Measurements from ENCODE around the gene ALK. TPM values are rescaled to one million over a fixed set of nuclear protein-coding genes. Genes with fewer than 3 reads are reported as not detected.

ALK gene
- total RNA-seq, 1 donor from 2014 or later: under 0.01 TPM

- no peak overlapping the region for H3K4me3 ChIP-seq (ENCODE audit: low read depth, low read length)
- TF ChIP-seq CTCF (conservative IDR thresholded peaks at IDR 0.05; ENCODE audit: low read depth, low read length): no peak
- no peak for DNase-seq (ENCODE audit: low read depth)
Observed at GRCh38 chr2:29916571-29916970, 4.8 kb downstream of the ALK start.

- DNase-seq (ENCODE audit: low read depth): no peak
- no peak overlapping the region for H3K4me3 ChIP-seq (ENCODE audit: low read depth, low read length)
- TF ChIP-seq CTCF (conservative IDR thresholded peaks at IDR 0.05; ENCODE audit: low read depth, low read length): no peak
Observed at GRCh38 chr2:29910960-29911359, 10.4 kb downstream of the ALK start.

GRCh38 chr2:29910465-29910864, 10.9 kb downstream of the ALK start:
- TF ChIP-seq CTCF (conservative IDR thresholded peaks at IDR 0.05; ENCODE audit: low read depth, low read length): no peak
- no peak overlapping the region for H3K4me3 ChIP-seq (ENCODE audit: low read depth, low read length)
- no peak for DNase-seq (ENCODE audit: low read depth)

GRCh38 chr2:29902356-29902755, 19.0 kb downstream of the ALK start:
- no peak overlapping the region for H3K4me3 ChIP-seq (ENCODE audit: low read depth, low read length)
- DNase-seq (ENCODE audit: low read depth): no peak
- no peak for TF ChIP-seq CTCF (conservative IDR thresholded peaks at IDR 0.05; ENCODE audit: low read depth, low read length)

GRCh38 chr2:29900971-29901633, 20.3 kb downstream of the ALK start:
- no peak for TF ChIP-seq CTCF (conservative IDR thresholded peaks at IDR 0.05; ENCODE audit: low read depth, low read length)
- no peak overlapping the region for H3K4me3 ChIP-seq (ENCODE audit: low read depth, low read length)
- no peak for DNase-seq (ENCODE audit: low read depth)

- no peak for TF ChIP-seq CTCF (conservative IDR thresholded peaks at IDR 0.05; ENCODE audit: low read depth, low read length)
- no peak for DNase-seq (ENCODE audit: low read depth)
- no peak overlapping the region for H3K4me3 ChIP-seq (ENCODE audit: low read depth, low read length)
Observed at GRCh38 chr2:29898999-29899398, 22.4 kb downstream of the ALK start.
